Vagina (tissue), 2 donors: ENCODE data around the gene TNS4. TPM values are rescaled to one million over a fixed set of nuclear protein-coding genes. Genes with fewer than 3 reads are reported as not detected.
A peak's percentile ranks its signal among the peaks of the same experiment; 100 is the strongest.

ENCODE experiments used
- DNase-seq, 2 donors: peaks; one replicate each; pipeline ENCODE4 v3.0.0-alpha.2; 2017; ENCODE audit errors: extremely low spot score in 2 of 2
- H3K27ac ChIP-seq: fragments of 200-600 bp; sonication (generic); one replicate; pipeline ENCODE4 v1.5.1; 2019
- H3K27me3 ChIP-seq: fragments of 200-600 bp; sonication (generic); one replicate; pipeline ENCODE4 v1.5.1; 2019
- H3K36me3 ChIP-seq, 2 donors: fragments of 200-600 bp; sonication (generic); one replicate each; pipeline ENCODE4 v1.5.1; 2017 to 2019
- H3K4me1 ChIP-seq: fragments of 200-600 bp; sonication (generic); one replicate; pipeline ENCODE4 v1.5.1; 2019
- H3K4me3 ChIP-seq, 2 donors: fragments of 200-600 bp; sonication (generic); 1 replicate in 1 of 2; 2 replicates in 1 of 2; pipeline ENCODE4 v1.5.1; 2016 to 2019
- H3K9me3 ChIP-seq: fragments of 200-600 bp; sonication (generic); one replicate; pipeline ENCODE4 v1.5.1; 2019
- CTCF ChIP-seq, 3 experiments: fragments of 450-650 bp in 2 of 3; fragments of 200-600 bp in 1 of 3; sonication (generic) in 1 of 3; IDR thresholded peaks; one replicate each; pipeline ENCODE4 v1.5.1; 2017 to 2019; ENCODE audit warnings: antibody characterized with exemption in 3 of 3, mild to moderate bottlenecking in 2 of 3, moderate library complexity in 2 of 3
- POLR2A ChIP-seq, 2 donors: fragments of 450-650 bp; IDR thresholded peaks; one replicate each; pipeline ENCODE4 v1.6.1; 2017; ENCODE audit warnings: antibody characterized with exemption in 2 of 2, mild to moderate bottlenecking in 2 of 2, moderate library complexity in 2 of 2
- POLR2AphosphoS5 ChIP-seq, 2 donors: sonication (generic); formaldehyde crosslinking; IDR thresholded peaks; one replicate each; pipeline ENCODE4 v1.9.0; 2017; ENCODE audit warnings: antibody characterized with exemption in 2 of 2, mild to moderate bottlenecking in 2 of 2, low read depth in 1 of 2; ENCODE audit not compliant: insufficient read depth in 1 of 2
- intact Hi-C: fragments of 100-400 bp; cut with DNase I; formaldehyde crosslinking; loops from one replicate; pipeline ENCODE4 v1.15.1; 2023
- total RNA-seq: library from RNA; depleted of rRNA; stranded (reverse); fragments of >200 nt; gene quantifications from one replicate; pipeline ENCODE4 v1.2.3, GENCODE V29; 2016

Gene TNS4
- total RNA-seq, 1 donor from 2014 or later, result 296 TPM

DNA sequence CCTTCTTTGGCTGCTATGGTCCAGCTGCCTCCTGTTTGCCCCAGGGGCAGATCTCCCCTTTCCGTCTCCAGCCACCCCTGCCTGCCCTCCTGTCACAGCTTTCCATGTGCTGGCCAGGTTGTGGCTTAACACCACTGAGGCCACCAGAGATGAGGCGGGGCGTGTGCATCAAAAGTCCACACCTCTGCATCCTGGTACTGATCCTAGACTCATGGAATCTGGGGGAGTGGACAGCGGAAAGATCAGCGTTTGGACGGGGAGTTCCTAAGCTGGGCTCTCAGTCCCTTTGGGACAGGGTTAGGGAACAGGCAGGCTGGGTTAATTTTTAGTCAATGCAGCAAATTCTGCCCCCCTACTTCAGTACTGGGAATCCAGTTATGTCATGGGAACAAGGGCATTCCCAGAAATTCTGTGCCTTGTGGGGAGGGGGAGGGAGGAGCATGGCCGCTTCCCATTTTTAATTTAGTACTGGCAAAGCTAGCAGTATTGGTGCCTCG, 54.2 kb downstream of the TNS4 start:
- no peaks in the 10 kb centered on the region for H3K36me3 ChIP-seq
- no peak for DNase-seq
- peaks cover 82% of the 10 kb centered on the region for H3K4me1 ChIP-seq
- intact Hi-C loops, result loop anchor here (10.0 kb wide), 1 partner anchor 142 kb away; the partner anchor contains the start of gene RARA
- no peaks in the 10 kb centered on the region for H3K9me3 ChIP-seq
- H3K27me3 ChIP-seq, result no peaks in the 10 kb centered on the region
- H3K4me3 ChIP-seq, result peak overlapping the region; percentile 84 to 89
- TF ChIP-seq POLR2AphosphoS5 (IDR thresholded peaks at IDR 0.05; ENCODE audit: insufficient read depth in 1 of 2, low read depth in 1 of 2), result peak; percentile 19 to 57
- no peak for TF ChIP-seq POLR2A (IDR thresholded peaks at IDR 0.05)
- no peak for TF ChIP-seq CTCF (IDR thresholded peaks at IDR 0.05)
- peak overlapping the region; percentile 87 for H3K27ac ChIP-seq

GRCh38 chr17:40445751-40446468, 55.5 kb downstream of the TNS4 start:
- peaks cover 76% of the 10 kb centered on the region for H3K4me1 ChIP-seq
- intact Hi-C loops, result loop anchor here (10.0 kb wide), 1 partner anchor 141 kb away; the partner anchor contains the start of gene RARA
- no peaks in the 10 kb centered on the region for H3K36me3 ChIP-seq
- peak overlapping the region; percentile 84 to 89 for H3K4me3 ChIP-seq
- no peaks in the 10 kb centered on the region for H3K27me3 ChIP-seq
- no peaks in the 10 kb centered on the region for H3K9me3 ChIP-seq
- no peak for DNase-seq
- H3K27ac ChIP-seq, result peak overlapping the region; percentile 87
- TF ChIP-seq POLR2A (IDR thresholded peaks at IDR 0.05) (no peak), POLR2AphosphoS5 (IDR thresholded peaks at IDR 0.05; ENCODE audit: insufficient read depth in 1 of 2, low read depth in 1 of 2) (no peak), CTCF (IDR thresholded peaks at IDR 0.05) (peak in 1 of 3 experiments; percentile 9)

- TF ChIP-seq CTCF (IDR thresholded peaks at IDR 0.05) (peak in 1 of 3 experiments; percentile 7), POLR2A (IDR thresholded peaks at IDR 0.05) (no peak), POLR2AphosphoS5 (IDR thresholded peaks at IDR 0.05; ENCODE audit: insufficient read depth in 1 of 2, low read depth in 1 of 2) (no peak)
- H3K9me3 ChIP-seq, result no peaks in the 10 kb centered on the region
- peak overlapping the region; percentile 87 for H3K27ac ChIP-seq
- H3K4me1 ChIP-seq, result peaks cover 59% of the 10 kb centered on the region
- intact Hi-C loops, result loop anchor here (5.0 to 10.0 kb wide), 4 partner anchors 33 to 139 kb away; partner anchors contain the start of gene RARA
- H3K27me3 ChIP-seq, result no peaks in the 10 kb centered on the region
- H3K4me3 ChIP-seq, result peak overlapping the region; percentile 84 to 89
- no peak for DNase-seq
- no peaks in the 10 kb centered on the region for H3K36me3 ChIP-seq
These were observed 57.2 kb downstream of the TNS4 start for GRCh38 chr17:40443988-40444899.

GRCh38 chr17:40443196-40443987, 58.0 kb downstream of the TNS4 start, which contains the start of gene IGFBP4:
TSS of gene IGFBP4 (plus strand) at chr17:40443450. CDS start at chr17:40443736, 286 bp downstream.
- Histone ChIP-seq H3K27ac (peak within 1 kb of the TSS; percentile 87), H3K4me1 (peaks cover 51% of the 10 kb centered on the region)

More at GRCh38 chr17:40443196-40443987, 58.0 kb downstream of the TNS4 start, which contains the start of gene IGFBP4:
- peak in 1 of 2 donors; percentile 96 for TF ChIP-seq POLR2A (IDR thresholded peaks at IDR 0.05)
- peak in 1 of 3 experiments; percentile 27 for TF ChIP-seq CTCF (IDR thresholded peaks at IDR 0.05)
- peak; percentile 14 to 80 for TF ChIP-seq POLR2AphosphoS5 (IDR thresholded peaks at IDR 0.05; ENCODE audit: insufficient read depth in 1 of 2, low read depth in 1 of 2)
- peak within 1 kb of the TSS; percentile 84 to 89 for H3K4me3 ChIP-seq
- no peaks in the 10 kb centered on the region for H3K36me3 ChIP-seq
- H3K9me3 ChIP-seq, result no peaks in the 10 kb centered on the region
- intact Hi-C loops, result loop anchor here (5.0 to 10.0 kb wide), 4 partner anchors 34 to 139 kb away; partner anchors contain the start of gene RARA
- no peaks in the 10 kb centered on the region for H3K27me3 ChIP-seq
- DNase-seq, result no peak
